HG03108 (cell line): ENCODE measurements around the gene RIMBP3C.
"Not testable (repeated sequence)": the region's sequence is repeated elsewhere in the genome, so short reads cannot be mapped to it uniquely, and the experiment has no call there.

Experiments used
- ATAC-seq: cut with Tn5 transposase; IDR thresholded peaks from one replicate; pipeline ENCODE4 v1.9.1; 2021; ENCODE audit warnings: moderate library complexity; ENCODE audit not compliant: unreplicated experiment

The RIMBP3C gene

GRCh38 chr22:21532863-21533648, 18.2 kb downstream of the RIMBP3C start:
- not testable (repeated sequence) for ATAC-seq

DNA sequence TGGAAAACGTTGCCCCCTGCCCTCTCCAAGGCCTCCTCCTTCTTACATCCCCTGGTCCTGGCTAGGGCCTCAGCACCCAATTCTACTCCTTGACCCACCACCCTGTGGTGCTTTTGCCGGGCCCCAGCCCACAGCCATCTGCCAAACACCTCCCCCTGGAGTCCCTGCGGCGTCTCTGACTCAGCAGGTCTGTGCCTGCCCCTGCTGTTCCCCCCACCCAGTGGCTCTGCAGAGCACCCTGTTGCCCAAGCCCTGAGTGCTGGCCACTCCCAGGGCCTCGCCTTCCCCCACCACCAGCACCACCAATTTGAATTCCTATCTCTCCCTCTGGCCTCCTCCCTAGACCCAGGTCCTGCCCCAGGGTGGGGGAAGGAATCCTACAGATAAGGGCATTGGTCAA, 19.7 kb downstream of the RIMBP3C start:
- ATAC-seq: not testable (repeated sequence)

DNA sequence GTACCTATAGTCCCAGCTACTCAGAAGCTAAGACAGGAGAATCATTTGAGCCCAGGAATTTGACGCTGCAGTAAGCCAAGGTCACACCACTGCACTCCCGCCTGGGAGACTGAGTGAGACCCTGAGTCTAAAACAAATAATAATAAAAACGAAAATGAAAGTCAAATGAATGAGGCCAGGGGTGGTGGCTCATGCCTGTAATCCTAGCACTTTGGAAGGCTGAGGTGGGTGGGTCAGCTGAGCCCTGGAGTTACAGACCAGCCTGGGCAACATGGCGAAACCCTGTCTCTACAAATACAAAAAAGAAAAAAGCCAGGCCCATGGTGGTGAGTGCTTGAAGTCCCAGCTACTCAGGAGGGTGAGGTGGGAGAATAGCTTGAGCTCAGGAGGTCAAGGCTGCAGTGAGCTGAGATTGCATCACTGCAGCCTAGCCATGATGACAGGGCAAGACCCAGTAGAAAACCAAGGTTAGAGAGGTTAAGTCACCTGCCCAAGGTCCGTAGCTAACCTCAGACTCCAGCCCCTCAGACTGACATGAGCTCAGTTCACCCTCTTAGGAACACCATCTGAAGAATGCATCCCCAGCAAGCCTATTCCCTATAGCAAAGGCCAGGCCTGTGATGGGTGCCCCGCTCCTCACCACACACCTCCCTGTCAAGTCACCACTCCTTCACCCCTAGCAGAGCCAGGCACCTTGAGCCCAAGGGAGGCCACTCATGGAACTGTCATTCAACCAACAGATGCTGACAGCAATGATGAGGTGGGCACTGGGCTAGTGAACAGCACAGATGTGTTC, 24.4 kb downstream of the RIMBP3C start:
- ATAC-seq: not testable (repeated sequence)

DNA sequence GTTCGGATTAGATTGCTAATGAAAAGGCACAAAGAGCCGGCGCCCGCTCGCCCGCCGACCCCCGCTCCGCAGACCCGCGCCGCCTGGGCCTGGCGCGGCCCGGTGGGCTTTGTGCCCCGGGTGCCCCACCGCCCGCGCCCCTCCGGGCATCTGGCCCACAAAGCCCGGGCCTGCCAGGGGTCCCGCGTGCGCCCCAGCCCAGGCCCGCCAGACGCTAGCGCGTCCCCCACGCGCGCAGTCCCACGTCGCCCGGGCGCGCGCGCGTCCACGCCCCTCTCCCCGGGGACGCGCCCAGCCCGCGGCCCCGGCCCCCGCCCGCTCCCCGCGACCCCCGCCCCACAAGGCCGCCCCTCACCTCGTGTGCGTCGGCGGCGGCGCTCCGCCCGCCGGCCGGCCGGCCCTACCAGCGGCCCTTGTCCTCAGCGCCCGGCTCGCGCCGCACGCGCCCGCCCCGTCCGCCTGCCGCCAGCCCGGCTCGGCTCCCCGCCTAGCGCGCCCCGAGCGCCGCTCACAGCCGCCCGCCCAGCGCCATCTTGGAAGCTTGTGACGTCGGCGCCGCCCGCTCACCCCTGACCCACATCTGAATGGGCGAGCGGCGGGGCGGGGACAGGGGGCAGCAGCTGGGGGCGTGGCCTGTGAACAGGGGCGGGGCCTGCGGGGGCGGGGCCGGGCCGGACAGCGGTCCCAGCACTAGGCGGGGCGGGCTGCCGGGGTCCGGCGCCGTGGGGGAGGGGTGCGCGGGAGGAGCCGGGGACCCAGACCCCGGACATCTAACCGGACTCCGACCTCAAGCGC, 34.1 kb downstream of the RIMBP3C start:
- peak; percentile 82 for ATAC-seq

DNA sequence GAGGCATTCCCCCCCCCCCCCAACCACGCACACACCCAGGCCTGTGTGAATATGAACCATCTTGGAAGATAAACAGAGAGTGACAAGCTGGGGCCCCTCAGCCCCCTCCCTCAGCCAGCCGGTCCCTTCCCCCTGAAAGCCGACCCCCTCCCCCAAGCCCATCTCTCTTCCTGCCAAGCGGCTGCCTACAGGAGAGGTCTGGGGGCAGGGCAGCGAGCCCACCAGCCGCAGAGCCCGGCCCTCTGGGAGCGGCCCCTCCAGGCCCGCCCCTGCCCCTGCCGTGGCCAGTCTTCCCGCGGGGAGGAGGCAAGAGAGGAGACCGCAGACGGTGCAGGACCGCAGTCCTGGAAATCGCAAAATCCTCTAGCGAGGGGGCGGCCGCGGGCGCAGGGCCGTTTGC, 34.7 kb downstream of the RIMBP3C start:
- not testable (repeated sequence) for ATAC-seq

DNA sequence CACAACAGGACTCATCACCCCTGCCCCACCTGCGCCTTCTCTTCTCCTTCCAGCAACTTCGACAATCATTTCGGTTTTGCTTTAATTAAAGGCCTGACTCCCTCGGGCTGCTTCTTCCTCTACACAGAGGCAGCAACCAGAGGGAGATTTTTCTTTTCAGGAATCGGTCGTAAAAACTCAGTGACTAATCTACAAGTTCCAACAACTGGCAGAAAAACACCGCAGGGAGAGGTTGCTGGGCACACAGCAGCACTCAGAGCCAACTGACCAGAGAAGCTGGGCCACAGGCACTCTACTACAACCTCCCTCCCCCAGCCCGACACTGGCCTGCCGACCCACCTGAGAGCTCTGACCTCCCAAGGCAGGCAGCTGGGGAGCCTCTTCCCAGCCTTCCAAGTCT, 36.0 kb downstream of the RIMBP3C start:
- not testable (repeated sequence) for ATAC-seq

DNA sequence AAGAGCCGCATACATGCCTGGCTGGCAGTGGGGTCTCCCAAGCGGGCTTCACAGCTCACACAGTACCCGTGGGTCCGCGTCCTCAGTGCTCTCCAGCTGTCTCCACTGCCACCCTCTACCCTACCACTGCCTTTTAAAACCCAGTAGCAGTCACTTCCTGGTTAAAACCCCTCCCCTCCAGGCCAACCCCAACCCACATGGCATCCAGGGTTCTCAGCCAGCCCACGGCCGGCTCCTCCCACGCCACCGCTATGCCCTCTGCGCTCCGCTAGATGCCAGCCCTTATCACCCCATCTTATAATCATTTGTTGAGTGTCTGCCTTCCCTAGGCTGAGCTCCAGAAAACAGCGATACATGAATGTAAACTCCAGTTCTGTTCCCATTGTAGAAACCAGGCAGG, 37.1 kb downstream of the RIMBP3C start:
- ATAC-seq: not testable (repeated sequence)

DNA sequence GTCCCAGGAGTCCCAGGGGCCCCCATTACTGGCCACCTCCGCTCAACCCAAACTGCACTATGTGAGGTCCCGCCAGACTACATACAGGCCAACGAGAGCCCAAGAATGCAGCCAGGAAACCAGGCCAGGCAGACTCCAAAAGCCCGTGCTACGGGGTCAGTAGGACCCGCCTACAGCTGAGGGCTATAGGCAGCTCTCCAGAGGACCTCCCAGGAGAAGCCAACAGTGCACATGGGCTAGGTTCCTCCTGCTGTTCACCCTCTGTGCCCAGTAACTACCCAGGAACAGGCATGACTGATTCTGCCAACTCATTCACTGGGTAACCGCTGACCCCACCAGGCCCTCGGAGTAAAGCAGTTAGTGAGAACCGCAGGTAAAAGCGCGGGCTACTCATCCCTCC, 39.2 kb downstream of the RIMBP3C start:
- ATAC-seq: not testable (repeated sequence)

DNA sequence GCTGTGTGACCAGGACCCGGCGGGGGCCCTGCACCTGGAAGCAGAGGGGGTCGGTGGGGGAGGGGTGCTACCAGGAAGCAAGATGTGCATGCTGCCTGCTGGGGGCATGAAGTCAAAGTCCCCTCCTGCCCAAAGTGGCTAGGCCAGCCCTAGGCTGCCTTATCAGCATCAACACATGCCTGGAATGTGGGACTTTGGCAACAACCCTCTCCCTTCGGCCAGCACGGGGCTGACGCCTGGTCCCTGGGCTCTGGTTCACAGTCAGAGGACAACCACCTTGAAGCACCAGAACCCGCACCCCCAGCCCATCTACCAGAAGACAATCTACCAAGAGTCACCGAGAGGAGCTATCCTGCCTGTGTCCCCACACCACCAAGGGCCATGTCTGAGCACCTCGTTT, 40.9 kb downstream of the RIMBP3C start:
- not testable (repeated sequence) for ATAC-seq

DNA sequence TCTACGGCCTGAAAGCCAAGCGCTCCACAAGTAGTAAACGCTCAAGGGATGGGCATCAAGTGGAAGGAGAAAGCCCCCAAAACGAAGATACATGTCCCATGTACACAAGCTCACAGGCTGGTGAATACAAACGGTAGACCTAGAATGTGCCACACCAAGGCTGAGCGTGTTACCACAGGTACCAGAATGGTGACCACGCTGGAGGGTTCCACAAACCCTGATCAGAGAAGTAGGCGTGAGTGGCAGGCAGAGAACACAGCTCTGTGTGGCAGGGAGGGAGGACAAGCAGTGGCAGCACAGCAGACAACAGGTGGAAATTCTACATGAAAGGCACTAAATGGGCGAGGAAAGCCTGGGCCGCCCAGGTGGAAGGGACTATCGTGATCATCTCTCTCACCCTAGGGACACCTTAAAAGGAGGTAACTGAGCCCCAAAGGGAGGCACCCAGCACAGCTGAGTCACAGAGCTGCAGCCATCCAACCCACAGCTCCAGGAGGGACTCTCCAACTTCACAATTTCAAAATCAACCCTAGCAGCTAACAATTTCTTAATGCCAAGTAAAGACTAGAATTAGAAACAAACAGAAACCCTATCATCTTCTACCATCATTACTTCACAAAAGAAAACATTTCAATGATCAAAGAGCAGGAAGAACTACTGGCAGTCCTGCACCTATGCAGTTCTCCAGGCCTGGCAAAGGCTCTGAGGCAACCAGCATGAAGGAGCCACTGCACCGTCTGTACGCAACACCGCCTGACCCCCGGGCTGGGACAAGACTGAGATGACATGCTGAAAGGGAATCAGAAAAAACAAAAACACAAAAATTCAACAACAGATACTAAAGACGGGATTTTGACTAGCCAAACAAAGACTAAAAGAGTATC, 51.4 kb downstream of the RIMBP3C start:
- ATAC-seq: not testable (repeated sequence)

- ATAC-seq: not testable (repeated sequence)
Measured at GRCh38 chr22:21498489-21498888, 52.8 kb downstream of the RIMBP3C start.

DNA sequence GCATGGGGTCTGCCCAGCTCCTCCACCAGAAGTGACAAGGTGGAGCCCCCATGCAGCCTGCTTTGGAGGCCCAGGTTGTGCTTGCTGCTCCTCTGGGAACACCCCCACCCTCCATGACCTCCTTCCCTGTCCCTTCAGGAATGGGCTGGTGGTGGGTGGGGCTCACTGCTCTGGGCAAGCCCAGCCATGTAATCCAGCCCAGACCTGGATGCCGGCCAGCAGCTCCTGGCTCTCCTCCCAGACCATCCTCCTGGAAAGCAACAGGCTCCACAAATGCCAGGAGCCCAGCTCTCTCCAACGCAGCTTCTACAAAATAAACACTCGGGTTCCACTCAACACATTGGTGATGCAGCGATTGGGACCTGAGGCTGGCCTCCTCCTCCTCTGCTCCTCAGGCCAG, 53.3 kb downstream of the RIMBP3C start:
- not testable (repeated sequence) for ATAC-seq
